Heart left ventricle (tissue), 13 donors: ENCODE measurements around the gene SDHC.

Source experiments
- CTCF ChIP-seq, 12 donors: fragments of 200-600 bp; sonication (generic) in 4 of 12; IDR thresholded peaks; one replicate each; pipeline versions ENCODE4 v1.5.0 to v1.8.0; 2018 to 2022; ENCODE audit warnings: antibody characterized with exemption in 12 of 12, mild to moderate bottlenecking in 5 of 12
- POLR2A ChIP-seq, 2 donors: fragments of 450-650 bp; IDR thresholded peaks; one replicate each; pipeline ENCODE4 v1.6.1; 2017; ENCODE audit warnings: antibody characterized with exemption in 2 of 2, mild to moderate bottlenecking in 2 of 2, moderate library complexity in 2 of 2
- donor health status: ischemic (EF 13 %, LVEDD 7.1; RV severe dilation, severe dysfunction).
- donor health status: DM: no; HTN: yes; CAD: no.
- donor health status: DM: no; HTN: no; CAD: no.
- donor health status: ischemic (EF 25% LVEDD 6.9; RV normal size, moderate dysfunction).
- donor health status: ischemic (EF 25% LVEDD 5.7; RV mildly dilated, moderate dysfunction).
- donor health status: ischemic (EF 35%, LVEDD 5.7; RV mildly dilated, moderate dysfunction).
- donor health status: nonischemic (EF 11% LVEDD 7.7; RV severe dilation, severe dysfunction).
- donor health status: DM: yes; HTN: yes; CAD: no.
- donor health status: PGD.
- donor health status: ischemic (EF 29% LVEDD 5.4; RV normal size, mild dysfunction).
- donor health status: nonischemic (EF 23%, LVEDD 6.1; RV moderate dilation, normal function).

GRCh38 chr1:161282991-161283390 is 31.2 kb upstream of the SDHC start:
- TF ChIP-seq CTCF (IDR thresholded peaks at IDR 0.05) (no peak), POLR2A (IDR thresholded peaks at IDR 0.05) (no peak)
